B cell (primary cell): ENCODE measurements around the gene ZNF471.

Experiments used
- CTCF ChIP-seq: fragments of 200-600 bp; IDR thresholded peaks from one replicate; pipeline ENCODE4 v1.8.0; 2022; ENCODE audit warnings: antibody characterized with exemption, mild to moderate bottlenecking
- EZH2 ChIP-seq: IDR thresholded peaks from 2 replicates; pipeline ENCODE4 v1.6.1; 2012; ENCODE audit warnings: borderline replicate concordance, low read depth, mild to moderate bottlenecking, moderate library complexity, low read length; ENCODE audit not compliant: insufficient read depth, poor library complexity, severe bottlenecking

DNA sequence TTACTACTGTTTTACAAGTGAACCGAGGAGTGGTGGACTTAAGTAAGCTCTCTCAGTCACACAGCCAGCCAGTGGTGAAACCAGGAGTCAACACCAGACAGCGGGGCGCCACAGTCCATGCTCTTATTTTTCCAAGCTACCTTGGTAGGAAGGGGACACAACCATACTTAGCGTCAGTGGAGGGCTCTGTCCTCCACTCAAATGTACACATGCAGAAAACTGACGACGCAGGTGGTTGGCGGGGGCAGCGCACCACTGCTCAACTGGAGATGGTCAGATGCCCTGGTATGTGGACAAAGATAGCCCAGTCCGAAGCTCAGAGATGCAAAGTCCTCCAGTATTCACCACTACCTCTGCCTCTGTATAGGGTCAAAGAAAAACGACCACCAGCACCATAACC, 31.6 kb upstream of the ZNF471 start:
- TF ChIP-seq CTCF (no peak), EZH2 (no peak)
